Stimulated activated naive CD4-positive, alpha-beta T cell (primary cell): ENCODE data around the gene C1orf21.

Experiments used
- DNase-seq, 6 experiments: peaks; one replicate each; lab custom pipeline; 2025; lab: John Stamatoyannopoulos, UW

The C1orf21 gene

DNA sequence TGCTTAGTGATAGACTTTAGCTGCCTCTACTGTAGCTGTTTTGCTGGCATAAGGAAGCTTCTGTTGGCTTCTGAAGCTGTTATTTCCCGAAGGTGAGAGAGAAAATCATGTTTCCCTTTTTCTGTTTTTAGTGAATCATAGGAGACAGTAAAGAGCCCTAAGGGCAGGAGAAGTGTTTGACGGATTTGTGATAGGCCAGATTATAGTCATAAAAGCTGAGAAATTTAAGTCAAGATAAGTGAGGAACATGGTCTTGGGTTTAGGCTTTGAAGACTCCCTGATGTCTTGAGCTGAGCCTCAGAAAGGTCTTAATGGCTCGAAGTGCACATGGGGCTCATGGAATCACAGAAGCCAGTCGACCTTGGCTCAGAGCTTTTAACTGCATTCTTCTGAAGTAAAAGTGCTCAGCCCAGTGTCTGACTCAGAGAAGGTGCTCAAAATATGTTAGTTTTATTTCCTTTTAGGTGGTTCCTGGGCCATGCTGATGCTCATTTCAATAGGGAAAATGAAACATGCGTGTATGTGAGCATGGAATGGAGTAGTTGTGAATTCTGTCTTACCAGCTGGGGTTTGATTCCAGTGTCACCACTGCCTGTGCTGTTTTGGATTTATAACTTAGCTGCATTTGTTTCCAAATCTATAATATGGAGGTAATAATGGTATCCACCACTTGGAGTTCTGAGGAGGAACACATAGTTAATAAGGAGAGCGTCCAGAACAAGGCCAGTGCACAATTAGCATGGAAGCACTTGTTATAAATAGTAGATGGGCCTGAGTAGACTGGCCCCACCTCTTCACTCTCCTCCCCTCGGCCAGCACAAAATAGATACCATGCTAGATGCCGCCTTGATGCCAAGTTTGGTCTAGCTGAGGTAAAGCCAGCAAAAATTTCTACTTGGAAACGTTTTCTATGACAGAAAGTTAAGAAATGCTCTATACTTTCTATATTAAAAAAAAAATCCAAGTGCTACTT, 99.2 kb downstream of the C1orf21 start:
- no peak for DNase-seq

DNA sequence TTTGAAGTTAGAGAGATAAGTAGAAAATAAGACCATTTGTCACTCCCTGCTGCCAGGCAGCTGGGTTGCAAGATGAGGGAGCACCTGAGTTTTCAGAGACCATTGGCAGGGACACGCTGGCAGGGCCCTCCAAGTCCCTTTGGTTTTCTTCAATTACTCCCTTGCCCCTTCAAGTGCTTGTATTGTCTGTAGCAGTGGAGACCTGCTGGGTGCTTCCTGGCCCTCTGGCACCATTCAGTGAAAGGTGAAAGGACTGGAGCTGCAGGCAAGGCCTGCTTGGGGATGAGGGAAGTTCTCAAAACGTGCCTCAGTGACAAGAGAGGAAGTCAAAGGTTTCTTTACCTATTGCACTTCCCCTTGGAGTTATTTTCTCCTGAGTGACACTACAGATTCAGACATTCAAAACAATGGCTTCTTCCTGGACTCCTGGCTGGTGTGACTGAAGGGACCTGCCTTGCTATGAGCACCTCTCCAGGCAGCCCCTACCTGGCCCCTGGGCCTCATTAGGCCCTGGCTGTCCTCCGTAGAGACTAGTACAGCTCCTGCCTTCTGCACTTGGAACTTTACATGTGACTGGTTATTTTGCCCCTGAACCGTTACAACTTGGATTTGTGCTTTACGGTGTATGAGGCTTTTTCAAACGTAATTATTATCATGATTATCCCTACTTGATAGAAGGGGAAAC, 100.1 kb downstream of the C1orf21 start:
- no peak for DNase-seq

DNA sequence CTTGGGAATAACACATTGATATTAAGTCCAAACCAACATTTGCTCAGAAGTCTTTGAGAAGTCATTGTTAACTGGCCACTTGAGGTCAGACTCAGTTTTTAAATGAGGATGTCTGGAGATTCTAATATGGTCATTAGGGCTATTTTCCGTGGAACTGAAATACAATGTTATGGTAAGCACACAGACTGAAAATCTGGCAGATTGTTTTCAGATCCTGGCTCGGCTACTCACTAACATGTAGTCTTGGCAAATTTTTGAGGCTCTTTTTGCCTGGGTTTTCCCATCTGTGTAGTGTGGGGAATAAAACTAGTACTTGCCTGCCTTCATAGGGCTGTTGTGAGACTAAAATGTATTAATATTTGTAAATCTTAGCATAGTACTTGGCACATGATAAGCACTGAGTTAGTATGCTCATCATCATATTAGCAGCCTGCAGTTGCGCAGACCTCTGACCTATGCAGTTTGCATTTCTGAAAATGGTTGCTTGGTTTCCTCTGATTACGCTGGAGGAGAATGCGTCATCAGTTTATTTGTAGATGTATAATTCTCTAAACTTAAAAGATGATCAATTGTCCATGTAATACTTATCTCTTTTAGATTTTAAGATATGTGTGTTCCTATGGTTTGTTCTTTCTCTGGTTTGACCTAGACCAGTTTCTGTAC, 100.8 kb downstream of the C1orf21 start:
- no peak for DNase-seq

DNA sequence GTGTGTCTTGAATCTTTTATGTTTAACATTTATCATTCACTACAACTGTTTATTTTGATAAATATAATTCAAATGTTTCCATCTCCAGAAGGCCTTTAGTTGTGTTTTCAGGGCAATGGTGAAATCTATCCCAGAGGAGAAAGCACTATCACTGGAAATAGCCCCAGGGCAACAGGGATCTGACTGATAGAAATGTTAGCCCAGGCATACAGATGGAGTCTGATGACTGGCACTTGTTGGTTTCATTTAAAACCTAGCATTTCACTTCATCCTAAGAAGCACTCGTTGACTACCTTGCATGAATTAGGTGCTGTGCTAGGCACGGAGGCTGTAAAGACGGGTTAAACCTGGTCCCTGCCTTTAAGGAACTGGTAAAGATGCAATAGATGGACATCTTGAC, 103.1 kb downstream of the C1orf21 start:
- DNase-seq, result no peak

DNA sequence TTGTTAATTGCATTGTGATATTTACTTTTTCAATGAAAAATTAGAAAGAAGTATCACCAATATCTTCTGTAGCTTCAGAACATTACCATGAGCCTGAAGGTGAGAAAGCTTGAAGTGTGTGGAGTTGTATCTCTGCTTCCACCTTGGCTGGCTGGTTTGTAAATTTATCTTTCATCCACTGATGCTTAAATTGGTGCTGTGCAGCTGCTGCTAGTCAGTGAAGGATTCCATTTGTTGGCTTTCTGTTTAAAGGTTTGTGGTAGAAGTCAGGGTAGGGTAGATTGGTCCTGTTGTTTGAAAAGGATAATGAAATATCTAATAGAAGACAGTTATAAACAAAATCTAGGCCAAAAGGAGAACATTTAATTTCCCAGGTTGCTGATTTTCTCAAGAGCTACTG, 105.7 kb downstream of the C1orf21 start:
- no peak for DNase-seq

DNA sequence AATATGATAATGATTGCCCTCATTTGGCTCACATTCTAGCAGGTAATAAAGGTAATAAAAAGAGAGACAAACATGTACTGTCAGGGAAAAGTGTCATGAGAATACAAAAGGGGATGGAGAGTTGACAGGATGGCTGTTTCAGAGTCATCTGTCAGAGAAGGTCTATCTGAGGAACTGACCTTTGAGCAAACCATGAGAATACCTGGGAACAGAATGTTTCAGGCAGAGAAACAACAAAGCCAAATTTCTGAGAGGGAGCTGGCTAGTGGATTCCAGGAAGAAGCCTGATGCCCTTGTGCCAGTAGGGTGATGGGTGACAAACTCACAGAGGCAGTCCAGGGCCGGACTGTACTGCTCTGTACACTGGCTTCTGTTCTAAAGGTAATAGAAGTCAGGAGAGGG, 107.2 kb downstream of the C1orf21 start:
- no peak for DNase-seq

DNA sequence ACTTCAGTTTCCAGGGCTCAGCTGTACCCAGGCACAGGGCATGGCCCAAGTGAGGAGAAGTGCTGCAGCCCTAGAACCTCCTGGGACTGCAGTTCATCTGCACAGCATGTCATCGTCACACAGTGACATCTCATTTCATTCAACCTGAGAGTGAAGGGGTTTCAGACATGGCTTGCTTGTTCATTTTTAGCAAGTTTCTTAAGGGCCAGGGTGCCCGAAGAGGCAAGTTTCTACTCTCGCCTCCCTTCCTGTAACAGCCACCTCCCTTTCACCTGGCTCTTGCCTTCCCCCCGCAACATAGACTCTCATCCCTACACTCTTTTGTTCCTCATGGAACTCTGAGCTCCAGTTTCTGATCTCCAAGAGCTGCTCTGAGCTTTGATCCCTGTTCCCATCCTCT, 108.1 kb downstream of the C1orf21 start:
- DNase-seq, result no peak

DNA sequence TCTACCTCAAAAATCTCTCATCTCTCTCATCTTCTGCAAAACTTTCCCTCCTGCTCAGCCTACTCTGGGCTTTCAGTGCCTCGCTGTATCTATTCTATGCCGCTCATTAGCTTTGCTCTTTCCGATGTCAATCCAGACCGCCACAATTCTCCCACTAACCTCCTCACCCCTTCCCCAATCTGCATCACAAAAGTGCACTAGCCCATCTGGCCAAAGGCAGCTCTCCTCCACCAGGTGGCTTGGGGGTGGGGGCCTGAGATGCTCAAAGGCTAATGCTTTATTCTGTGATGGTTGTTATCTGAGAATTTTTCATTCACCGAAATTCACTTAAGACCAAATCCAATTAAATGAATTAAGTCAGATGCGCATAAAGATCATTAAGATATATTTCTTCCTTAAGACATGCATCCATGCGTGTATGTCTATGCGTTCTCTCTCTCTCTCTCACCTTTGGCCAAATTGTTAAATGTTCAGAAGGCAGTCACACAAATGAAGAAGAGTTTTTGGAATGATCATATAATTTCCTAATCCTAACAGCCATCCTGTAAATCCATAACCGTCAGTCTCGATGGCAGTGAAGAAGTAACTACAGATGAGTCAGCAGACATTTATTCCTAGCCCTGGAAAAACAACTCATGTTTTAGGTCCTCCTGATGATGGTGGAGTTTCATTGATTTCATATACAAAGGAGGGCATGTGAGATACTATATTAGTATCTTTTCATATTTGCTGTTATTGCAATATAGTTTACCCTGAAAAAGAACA, 111.3 kb downstream of the C1orf21 start:
- no peak for DNase-seq

DNA sequence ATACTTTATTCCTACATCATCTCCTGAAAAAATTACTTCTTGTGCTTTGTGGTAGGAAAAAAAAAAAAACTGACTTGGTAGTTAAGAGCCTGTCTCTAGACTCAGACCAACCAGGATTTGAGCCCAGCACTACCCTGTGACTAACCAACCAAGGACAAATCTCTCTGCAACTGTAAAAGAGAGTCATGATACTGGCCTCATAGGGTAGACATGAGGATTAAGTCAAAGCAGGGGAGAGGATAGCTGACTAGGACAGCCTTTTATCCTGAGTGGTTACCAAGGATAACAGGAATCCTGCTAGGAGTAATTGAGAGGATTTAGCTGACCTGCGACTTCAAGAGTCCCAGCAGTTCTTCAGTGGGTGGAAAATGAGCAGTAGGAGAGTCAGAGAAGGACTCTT, 112.8 kb downstream of the C1orf21 start:
- no peak for DNase-seq

DNA sequence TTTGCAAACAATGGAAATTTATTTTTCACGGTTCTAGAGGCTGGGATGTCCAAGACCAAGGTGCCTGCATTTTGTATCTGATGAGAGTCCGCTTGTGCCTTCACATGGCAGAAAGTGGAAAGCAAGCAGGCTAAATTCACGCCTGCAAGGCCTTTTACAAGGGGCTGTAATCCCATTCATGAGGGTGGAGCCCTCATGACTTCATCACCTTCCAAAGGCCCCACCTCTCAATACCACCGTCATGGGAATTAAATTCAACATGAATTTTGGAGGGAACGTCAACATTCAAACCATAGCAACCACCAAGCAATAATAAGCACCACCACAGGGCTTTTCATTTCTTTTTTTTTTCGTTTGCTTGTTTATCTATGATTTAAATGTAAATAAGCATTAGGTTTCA, 115.3 kb downstream of the C1orf21 start:
- no peak for DNase-seq

DNA sequence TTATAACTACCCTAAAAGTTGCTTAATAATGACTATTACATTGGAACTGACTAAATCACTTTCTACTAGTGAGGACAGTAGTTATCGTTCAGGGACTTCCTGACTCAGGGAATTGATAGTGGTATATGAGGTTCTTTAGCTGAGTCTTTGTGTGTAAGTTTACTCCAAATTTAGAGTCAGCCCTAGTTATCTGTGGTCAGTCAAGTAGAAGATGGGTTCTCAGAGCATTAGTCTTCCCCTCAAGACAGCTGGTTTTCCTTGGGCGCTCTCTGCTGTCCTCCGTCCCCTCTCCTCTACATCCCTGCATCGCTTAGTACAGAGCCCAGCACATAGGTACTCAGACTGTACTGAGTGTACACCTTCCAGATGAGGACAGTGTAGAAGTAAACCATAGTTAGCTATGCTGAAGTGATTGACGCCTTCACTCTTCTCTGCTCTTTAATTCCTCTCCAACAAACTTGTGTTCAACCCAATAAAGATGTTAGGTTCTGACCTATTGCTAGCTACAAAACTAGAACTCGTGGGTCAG, 116.5 kb downstream of the C1orf21 start:
- no peak for DNase-seq

DNA sequence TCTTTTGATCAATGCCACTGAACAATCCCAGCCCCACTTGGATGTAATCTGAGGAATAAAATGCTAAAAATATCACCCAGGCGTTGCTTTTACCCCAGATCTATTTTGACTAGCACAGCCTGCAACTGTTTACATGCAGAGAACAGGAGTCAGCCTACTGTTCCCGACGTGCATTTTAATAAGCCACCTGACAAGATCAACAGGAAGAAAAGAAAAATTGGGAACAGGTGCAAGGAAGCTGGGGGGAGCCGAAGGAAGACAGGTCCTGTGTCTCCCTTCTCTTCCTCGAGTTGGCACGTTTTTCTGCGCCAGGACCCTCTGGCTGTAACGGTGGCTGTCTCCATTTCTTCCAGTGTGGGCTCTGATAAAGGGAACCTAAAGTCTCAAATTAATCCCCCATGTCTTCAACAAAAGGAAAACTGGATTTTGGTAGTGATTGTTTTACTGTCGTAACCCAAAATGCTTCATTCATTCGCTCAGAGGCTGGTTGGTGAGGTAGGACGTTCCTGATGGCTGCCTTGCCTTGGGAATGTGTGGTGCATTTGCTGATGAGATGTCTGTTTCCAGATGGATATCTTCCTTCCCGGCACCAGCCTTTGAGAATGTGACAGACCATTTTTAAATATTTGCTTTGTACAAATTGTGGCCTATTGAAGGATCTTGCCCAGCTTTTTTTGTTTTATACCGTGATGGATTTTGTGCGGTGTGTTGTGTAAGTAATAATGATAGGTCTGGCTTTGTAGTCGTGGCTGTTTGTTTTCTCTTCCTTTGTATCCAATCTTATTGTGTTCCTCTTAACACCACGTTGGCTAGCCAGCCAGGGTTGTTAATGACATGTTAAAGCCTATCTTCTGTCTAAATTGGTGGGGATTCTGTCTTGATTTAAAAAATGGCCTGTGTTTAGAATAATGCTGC, 117.5 kb downstream of the C1orf21 start:
- no peak for DNase-seq

DNA sequence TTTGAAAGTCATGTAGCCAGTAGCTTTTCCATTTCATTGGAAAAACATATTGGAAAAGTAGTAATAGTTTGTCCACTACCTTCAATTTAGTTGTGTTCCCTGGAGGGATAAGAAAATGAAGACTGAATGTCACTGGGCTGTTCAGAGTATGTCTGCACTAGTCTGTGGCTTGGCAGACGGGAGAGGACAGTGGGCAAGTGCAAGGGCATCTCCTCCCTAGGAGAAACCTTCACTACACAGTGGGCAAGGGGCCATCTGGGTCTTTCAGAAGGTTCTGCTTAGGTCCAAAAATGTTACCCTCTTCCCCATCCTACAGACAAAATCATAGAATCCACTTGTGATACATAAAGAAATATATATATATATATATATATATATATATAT, 118.1 kb downstream of the C1orf21 start:
- DNase-seq, result no peak

DNA sequence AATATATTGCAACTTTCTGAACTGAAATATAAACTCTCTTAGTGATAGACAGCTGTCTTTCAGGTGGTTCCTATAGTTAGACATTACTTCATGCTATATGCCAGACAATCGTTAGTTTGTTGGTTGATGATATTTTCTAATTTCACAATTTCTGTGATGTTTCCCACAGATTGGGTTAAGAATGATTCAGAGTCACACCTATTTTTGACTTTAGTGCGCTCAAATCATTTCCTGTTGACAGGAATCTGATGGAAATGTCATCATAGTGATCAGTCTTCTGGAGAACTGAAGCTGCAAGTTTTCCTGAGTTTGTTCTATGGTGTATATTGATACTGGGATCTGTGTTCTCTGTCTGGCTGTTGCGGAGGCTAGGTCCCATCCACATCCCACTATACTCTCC, 119.7 kb downstream of the C1orf21 start:
- DNase-seq, result no peak

DNA sequence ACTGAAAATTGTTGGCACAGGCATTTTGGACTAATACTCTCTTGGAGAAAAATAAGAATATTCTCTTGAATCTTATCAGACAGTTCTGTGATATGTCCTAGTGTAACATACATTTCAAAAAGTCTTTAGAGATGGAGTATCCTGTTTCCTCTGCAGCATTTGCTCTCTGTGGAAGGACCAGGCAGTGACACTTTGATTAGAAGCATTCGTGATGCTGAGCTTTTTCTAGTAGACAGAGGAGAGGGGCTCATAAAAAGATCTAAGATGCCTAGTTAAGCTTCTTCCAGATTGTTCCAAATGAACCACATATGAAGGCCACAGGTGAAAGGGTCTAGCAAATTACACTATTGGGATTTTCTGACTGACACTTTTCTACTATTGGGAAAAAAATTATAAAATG, 120.3 kb downstream of the C1orf21 start:
- no peak for DNase-seq

DNA sequence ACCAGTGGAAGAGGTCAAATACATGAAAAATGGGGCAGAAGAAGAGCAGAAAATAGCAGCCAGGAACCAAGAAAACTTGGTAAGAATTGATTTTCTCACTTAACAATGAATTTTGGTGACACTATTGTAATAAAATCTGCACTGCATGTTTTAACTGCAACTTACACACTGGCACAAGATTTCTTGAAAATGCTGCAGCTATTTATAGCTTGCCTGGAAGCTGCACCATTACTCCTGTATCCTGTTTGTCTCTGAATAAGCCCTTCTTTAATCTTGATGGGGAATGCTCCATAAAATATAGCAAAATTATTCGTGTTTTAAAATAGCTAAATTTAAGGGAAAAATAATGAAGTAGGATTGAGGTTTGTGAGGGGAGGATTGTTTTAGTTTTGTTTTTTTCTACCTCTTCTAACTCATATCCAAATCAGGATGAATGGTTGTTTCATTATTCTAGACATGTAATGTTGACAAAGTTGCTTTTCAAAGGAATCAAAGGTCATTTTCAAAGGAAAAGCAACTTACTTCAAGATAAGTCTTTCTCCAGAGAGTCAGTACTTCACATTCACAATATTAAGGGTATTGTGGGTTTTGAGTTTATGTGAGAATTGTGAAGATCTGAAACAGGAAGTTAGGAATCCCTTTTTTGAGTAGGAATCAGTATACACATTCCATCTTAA, 120.9 kb downstream of the C1orf21 start:
- DNase-seq, result no peak

DNA sequence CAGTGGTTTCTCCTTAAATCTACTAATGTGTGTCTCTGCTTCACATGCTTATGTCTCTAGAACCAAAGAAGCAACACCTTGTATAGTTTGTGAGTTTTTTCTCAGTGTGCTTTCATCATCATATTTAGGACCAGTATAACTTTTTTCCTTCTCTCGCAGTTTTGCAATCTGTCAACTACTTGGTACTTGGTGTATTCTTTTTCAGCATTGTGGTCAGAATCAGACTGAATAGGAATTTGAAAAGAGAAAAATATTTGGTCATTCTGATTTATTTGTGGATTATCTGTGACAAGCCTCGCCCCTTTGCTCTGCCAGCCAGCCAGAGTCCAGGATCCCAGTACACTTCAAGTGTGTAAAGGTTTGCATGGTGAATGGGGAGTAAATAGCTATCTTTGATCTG, 122.3 kb downstream of the C1orf21 start:
- DNase-seq, result no peak

DNA sequence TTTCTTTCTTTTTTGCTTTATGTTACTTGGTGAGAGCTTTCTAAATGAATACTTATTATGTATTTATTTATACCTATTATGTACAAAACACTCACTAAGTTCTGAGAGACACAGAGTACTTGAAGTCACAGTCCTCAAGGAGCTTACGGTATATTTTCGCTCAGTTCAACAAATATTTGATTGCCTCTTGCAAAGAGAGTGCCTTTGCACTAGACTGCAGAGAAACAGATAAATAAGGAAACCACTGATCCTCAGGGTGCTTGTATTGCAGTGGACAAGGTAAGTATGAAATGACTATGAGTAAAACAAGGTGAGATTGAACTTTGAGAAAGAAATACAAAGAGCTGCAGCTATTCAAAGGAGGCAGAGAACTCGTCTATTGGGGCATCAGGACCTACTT, 123.3 kb downstream of the C1orf21 start:
- DNase-seq, result no peak

DNA sequence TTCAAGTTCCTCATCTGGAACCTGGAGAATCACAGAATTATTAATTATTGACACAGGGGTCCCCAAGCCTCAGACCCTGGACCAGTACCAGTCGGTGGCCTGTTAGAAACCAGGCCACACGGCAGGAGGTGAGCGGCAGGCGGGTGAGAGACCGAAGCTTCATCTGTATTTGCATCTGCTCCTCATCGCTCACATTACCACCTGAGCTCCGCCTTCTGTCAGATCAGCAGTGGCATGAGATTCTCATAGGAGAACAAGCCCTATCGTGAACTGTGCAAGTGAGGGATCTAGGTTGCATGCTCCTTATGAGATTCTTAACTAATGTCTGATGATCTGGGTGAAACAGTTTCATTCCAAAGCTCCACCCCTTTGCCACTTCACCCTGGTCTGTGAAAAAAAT, 125.9 kb downstream of the C1orf21 start:
- DNase-seq, result no peak

DNA sequence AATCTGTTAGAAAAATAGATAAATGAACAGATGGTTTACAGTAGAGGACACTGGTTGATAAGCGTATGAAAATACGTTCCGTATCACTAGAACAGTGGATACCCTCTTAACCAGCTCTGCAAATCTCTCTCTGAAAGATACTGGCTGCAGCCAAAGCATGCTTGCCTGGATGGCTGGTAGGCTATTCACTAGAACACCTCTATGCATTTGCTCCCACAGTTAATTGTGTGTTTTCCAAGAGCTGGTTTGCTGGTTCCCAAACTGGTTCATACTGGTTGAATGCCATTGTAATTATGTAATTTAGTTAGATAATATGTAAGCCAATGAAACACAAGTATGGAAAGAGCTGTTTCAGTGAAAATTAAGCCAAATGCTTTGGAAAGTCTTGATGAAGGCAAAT, 126.6 kb downstream of the C1orf21 start:
- DNase-seq, result no peak
